Hematopoietic multipotent progenitor cell (in vitro differentiated cells): ENCODE results near the gene GALNT6. TPM values are rescaled to one million over a fixed set of nuclear protein-coding genes. Genes with fewer than 3 reads are reported as not detected.
"Not testable (repeated sequence)": the region's sequence is repeated elsewhere in the genome, so short reads cannot be mapped to it uniquely, and the experiment has no call there.

Experiments used
- DNase-seq, 3 donors: peaks; one replicate each; pipeline ENCODE4 v3.0.0-alpha.2; 2011 to 2015; ENCODE audit warnings: low read depth in 2 of 3, low spot score in 2 of 3
- total RNA-seq: library from RNA; depleted of rRNA; stranded (reverse); fragments of >200 nt; gene quantifications from one replicate; pipeline ENCODE4 v1.2.3, GENCODE V29; 2012

Gene GALNT6
- total RNA-seq, 1 donor = 34.2 TPM

GRCh38 chr12:51361161-51362016 lies 29.8 kb downstream of the GALNT6 start:
- DNase-seq = no peak

- DNase-seq = no peak
These were observed 30.9 kb downstream of the GALNT6 start for GRCh38 chr12:51360315-51360714.

GRCh38 chr12:51359851-51360250 lies 31.4 kb downstream of the GALNT6 start:
- no peak for DNase-seq

- no peak for DNase-seq
These were observed 32.7 kb downstream of the GALNT6 start for GRCh38 chr12:51358496-51358895.

GRCh38 chr12:51357374-51358047 lies 33.7 kb downstream of the GALNT6 start:
- no peak for DNase-seq

- DNase-seq = peak in 1 of 3 donors; percentile 69
These were observed 39.2 kb downstream of the GALNT6 start for GRCh38 chr12:51351913-51352532.

GRCh38 chr12:51349026-51349425 lies 42.2 kb downstream of the GALNT6 start:
- no peak for DNase-seq

GRCh38 chr12:51348116-51348515 lies 43.1 kb downstream of the GALNT6 start:
- no peak for DNase-seq

- DNase-seq = no peak
These were observed 44.6 kb downstream of the GALNT6 start, which contains the start of gene CELA1 for GRCh38 chr12:51346581-51346980. Gene CELA1 (minus strand): TSS chr12:51346679. CDS start chr12:51346638, 41 bp downstream.

GRCh38 chr12:51345681-51346080 lies 45.5 kb downstream of the GALNT6 start:
- no peak for DNase-seq

- no peak for DNase-seq
These were observed 48.0 kb downstream of the GALNT6 start for GRCh38 chr12:51343201-51343600.

GRCh38 chr12:51342416-51342815 lies 48.8 kb downstream of the GALNT6 start:
- no peak for DNase-seq

GRCh38 chr12:51341251-51342007 lies 49.8 kb downstream of the GALNT6 start:
- DNase-seq = peak; percentile 52 to 84 (median 71)

- DNase-seq = no peak
These were observed 51.5 kb downstream of the GALNT6 start for GRCh38 chr12:51339750-51340149.

- not testable (repeated sequence) for DNase-seq
These were observed 53.9 kb downstream of the GALNT6 start for GRCh38 chr12:51337336-51337735.

- peak in 1 of 3 donors; percentile 34 for DNase-seq
These were observed 55.3 kb downstream of the GALNT6 start for GRCh38 chr12:51335931-51336330.

- DNase-seq = no peak
These were observed 56.4 kb downstream of the GALNT6 start for GRCh38 chr12:51334764-51335163.

GRCh38 chr12:51333536-51333935 lies 57.7 kb downstream of the GALNT6 start:
- DNase-seq = no peak

- no peak for DNase-seq
These were observed 61.0 kb downstream of the GALNT6 start for GRCh38 chr12:51330186-51330585.

GRCh38 chr12:51329742-51330141 lies 61.5 kb downstream of the GALNT6 start:
- peak in 1 of 3 donors; percentile 42 for DNase-seq

GRCh38 chr12:51328587-51328986 lies 62.6 kb downstream of the GALNT6 start:
- no peak for DNase-seq
